Stimulated activated naive CD8-positive, alpha-beta T cell treated with anti-CD3 and anti-CD28 coated beads, Interleukin-15, Interleukin-2, amounts not matched to agents 100 U/mL and 50 U/mL, for 24 hours (primary cell): ENCODE data around the gene TRIM21.
A peak's percentile ranks its signal among the peaks of the same experiment; 100 is the strongest.
"Not testable (repeated sequence)": the region's sequence is repeated elsewhere in the genome, so short reads cannot be mapped to it uniquely, and the experiment has no call there.

ENCODE experiments used
- ATAC-seq: fragments of 150-1000 bp; cut with Tn5 transposase; one replicate; pipeline ENCODE4 v1.10.0; 2021
- DNase-seq: peaks from one replicate; pipeline ENCODE4 v3.0.0; 2021

TRIM21 gene

DNA sequence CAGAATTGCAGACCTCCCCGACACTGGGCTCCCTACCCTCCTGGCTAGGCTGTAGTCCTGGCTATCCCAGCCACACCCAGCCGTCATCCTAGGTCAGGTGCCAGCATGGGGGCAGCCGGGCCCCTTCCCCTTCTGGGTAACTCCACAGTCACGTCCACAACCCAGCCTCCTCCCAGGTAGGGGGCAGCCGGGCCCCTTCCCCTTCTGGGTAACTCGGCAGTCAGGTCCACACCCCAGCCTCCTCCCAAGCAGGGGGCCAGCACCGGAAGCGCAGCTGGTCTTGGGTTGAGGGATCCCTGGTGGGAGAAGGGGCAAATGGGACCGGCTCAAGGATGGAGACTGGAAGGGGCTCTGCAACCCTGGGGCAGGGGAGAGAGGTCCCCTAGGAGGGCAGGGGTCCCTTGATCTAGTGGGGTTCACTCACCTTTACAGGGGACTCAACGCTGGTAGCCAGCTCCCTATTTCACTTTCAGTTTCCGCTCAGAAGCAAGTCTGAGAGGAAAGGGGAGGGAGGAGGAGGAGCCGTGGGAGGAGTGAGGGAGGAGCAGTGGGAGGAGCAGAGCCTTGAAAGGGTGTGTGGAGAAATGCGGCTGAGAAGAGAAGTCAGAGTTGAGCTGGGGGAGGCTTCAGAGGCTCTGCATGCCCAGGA lies at the start of gene TRIM21:
Gene TRIM21, minus strand, starts transcription at position 494 of the 649 bp plus-strand sequence. CDS start 3,293 bp downstream, outside the sequence.
- DNase-seq (peak; percentile 87), ATAC-seq (peak; percentile 98)

DNA sequence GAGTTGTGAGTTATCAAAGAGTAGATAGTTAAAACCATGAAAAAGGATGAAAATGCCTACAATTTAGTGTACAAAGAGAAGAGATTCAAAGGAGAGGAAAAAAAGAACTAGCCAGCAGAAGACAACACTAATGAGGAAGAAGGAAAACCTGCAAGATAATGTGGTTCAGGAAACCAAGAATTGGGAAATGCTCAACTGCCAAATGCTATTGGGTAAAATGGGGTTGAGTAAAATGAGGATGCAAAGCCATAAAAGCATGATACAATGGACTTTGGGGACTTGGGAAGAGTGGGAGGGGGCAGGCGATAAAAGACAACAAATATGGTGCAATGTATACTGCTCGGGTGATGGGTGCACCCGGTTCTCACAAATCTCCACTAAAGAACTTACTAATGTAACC lies 48.0 kb upstream of the TRIM21 start:
- ATAC-seq (no peak), DNase-seq (no peak)

DNA sequence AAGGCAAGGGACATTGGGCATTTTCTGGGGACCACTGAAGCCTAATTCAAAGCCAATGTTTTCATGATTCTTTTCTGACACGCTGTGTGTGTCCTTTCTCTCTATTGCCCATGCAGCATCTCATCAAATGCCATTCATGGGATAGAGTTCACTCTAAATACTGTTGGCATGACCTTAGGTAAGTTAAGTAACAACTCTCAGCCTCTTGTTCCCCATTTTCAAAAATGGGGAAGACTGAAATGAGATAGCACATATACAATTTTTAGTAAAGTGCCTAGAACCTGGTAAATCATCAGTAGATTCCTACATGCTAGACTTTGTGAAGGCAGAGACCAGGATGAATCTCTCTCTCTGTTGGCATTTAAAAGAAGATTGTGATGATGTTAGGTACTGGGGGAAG lies 42.9 kb upstream of the TRIM21 start:
- ATAC-seq (no peak), DNase-seq (no peak)

DNA sequence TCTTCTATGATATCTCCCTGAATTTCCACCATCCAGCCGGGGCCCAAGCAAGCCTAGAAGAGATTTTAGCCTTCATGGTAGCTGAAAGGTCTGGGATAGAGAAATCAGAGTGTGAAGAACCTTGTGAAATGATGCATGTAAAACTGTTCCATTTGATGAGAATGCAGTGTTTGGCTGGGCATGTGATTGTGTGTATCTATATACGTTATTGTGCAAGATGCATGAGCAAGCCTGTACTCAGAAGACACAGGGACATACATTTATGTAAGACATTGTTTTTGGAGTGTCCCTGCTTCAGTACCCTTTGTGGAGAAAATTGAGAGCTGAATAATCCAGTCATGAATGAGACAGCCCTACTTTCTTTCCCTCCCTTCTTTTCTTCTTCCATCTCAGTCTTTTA lies 40.4 kb upstream of the TRIM21 start:
- DNase-seq, result no peak
- ATAC-seq, result no peak

DNA sequence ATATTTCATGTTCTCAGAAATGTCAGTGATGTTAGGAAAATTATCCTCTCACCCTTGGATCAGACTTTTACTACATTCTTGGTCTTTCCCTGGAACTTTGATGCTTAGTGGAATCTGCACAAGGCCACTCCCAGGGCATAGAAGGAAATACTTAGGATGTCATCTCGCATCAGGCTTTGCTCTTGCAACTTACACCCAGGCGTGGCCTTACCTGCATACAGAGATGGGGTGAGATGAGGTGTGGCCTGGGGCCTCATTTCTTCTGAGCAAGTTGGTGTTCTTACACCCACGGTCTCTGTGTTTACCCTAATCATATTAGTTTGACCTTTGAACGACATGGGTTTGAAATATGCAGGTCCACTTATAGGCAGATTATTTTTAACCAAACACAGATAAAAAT lies 36.5 kb upstream of the TRIM21 start:
- ATAC-seq (no peak), DNase-seq (no peak)

DNA sequence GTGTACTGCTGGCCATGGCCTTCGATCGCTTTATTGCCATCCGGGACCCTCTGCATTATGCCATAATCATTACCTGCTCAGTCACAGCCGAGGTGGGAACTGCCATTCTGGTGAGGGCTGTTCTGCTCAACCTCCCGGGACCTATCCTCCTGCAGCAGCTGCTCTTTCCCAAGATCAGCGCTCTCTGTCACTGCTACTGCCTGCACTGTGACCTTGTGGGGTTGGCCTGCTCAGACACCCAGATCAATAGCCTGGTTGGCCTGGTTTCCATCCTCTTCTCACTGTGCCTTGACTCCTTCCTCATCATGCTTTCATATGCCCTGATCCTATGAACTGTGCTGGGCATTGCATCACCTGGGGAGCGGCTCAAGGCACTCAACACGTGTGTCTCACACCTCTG lies 24.9 kb upstream of the TRIM21 start:
- ATAC-seq, result no peak
- DNase-seq, result no peak

DNA sequence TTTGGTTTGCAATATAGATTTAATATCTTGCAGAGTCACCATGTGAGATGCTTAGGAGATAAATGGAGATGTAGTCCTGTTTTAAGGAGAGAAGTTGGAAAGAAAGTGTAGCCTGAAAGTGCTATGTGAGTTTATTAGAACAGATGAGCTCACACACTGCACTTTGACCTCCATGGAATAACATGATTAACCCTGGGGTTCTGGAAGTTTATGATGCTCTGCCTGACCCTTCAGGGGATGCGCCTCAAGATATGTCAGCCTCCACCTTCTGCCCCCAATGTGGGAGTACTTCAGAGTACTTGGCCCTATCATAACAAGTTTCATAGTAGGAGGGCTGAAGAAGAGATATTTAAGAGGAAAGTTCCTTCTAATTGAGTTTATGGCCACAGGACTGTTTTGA lies 23.3 kb upstream of the TRIM21 start:
- DNase-seq (no peak), ATAC-seq (no peak)

DNA sequence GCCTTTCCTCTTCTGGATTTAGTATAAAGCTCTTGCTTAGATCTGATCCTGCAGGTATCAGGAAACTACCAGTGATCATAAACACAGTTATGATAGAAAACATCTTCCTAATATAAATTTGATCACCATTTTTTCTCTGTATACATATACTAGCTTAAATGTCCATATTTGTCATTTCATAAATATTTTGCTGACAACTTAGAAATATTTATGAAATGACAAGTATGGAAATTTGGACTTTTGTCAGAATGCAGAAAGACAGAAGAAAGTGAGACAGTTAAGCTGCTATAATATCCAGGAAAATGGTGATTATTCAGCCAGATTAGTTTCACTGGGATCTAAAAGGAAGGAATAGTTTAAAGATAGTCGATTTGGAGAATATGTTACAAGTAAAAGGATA lies 22.8 kb upstream of the TRIM21 start:
- no peak for DNase-seq
- ATAC-seq, result no peak

DNA sequence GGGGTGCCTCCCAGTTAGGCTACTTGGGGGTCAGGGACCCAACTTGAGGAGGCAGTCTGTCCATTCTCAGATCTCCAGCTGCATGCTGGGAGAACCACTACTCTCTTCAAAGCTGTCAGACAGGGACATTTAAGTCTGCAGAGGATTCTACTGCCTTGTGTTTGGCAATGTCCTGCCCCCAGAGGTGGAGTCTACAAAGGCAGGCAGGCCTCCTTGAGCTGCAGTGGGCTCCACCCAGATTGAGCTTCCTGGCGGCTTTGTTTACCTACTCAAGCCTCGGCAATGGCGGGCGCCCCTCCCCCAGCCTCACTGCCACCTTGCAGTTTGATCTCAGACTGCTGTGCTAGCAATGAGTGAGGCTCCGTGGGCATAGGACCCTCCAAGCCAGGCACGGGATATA lies 12.7 kb upstream of the TRIM21 start:
- DNase-seq, ATAC-seq: not testable (repeated sequence)

DNA sequence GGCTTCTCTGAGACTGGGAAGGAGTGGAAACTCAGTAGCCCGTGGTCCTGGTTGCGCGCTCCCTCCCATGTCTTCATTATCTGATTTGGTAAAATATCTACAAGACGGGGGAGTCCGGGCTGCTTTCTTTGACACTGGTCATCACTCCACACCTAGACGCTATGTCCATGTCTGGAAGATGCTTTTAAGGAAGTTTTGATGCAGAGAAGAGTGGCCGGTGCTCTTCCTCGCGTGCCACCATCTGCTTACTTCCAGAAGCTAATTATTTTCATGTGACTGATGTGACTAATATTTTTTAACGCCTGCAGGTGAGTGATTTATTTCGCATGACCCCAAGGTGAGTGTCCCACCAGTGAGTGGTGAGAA lies 339 bp upstream of the TRIM21 start:
- DNase-seq, result no peak
- ATAC-seq, result no peak

DNA sequence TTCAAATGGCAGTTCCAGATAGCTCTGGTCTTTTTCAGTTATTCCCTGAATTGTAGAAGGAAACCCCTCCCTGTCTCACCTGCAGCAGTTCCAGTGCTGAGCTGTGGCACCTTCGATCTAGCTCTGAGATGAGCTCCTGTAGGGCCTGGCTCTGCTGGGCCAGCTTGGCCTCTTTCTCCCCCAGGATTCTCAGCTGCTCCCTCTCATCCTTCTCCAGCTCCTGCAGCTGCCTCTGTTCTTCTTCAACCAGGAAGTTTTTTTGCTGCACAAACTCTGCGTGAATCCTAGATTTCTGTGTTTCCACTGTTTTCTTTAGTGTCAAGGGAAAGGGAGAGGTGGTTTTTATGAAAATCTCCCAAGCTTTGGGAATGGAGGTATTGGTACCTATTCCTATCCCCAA lies 5.3 kb downstream of the TRIM21 start:
- no peak for DNase-seq
- no peak for ATAC-seq

DNA sequence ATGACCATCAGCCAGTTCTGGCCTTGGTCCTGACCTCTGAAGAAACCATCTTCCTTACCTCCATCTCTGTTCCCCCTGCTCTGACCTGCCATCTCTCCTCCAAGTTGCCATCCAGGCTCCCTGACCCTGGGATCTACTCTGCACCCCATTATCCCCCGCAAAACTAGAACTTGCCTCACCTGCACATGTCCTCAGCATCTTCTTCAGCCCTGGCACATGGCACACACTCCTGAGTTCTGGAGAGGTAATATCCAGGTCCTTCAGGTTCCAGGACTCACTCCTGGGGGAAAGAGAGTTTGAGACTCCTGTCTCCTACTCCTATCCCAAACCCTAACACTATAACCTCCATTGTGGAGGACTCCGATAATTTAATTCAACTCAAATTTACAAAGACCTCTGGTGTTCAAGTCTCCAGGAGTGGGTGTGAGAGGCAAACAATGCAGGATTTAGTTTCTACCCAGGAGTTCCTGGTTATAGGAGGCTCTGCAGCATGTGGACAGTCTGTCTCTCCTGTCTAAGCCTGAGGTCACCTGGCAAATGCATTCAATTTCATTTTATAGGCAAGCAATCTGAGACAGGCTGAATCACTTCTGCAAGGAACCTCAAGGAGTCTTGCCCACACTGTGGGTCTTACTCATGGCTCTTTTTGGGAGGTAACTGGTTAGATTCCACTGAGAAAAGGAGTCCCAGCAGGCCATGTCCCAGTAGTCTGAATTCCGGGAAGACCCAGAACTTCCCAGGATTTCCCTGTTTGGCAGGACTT lies 7.3 kb downstream of the TRIM21 start:
- ATAC-seq (no peak), DNase-seq (no peak)

DNA sequence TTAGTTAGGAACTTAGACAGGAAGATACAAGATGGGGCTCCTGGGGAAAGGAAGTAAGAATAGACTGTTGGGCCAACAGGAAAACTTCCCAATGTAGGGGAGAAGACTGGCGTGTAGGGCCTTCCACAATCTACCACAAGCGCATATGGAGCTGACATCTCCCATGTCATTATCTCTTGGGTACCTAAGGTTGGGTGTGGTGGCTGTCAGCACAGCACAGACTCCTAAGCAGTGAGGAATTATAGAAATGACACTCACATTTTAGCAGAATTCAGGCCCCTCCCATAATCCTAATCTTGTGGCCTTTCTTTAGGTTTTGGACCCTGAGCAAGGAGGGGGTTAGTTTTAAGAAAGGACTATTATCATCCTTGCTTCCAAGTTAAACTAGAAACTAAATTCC lies 11.6 kb downstream of the TRIM21 start:
- no peak for ATAC-seq
- no peak for DNase-seq

DNA sequence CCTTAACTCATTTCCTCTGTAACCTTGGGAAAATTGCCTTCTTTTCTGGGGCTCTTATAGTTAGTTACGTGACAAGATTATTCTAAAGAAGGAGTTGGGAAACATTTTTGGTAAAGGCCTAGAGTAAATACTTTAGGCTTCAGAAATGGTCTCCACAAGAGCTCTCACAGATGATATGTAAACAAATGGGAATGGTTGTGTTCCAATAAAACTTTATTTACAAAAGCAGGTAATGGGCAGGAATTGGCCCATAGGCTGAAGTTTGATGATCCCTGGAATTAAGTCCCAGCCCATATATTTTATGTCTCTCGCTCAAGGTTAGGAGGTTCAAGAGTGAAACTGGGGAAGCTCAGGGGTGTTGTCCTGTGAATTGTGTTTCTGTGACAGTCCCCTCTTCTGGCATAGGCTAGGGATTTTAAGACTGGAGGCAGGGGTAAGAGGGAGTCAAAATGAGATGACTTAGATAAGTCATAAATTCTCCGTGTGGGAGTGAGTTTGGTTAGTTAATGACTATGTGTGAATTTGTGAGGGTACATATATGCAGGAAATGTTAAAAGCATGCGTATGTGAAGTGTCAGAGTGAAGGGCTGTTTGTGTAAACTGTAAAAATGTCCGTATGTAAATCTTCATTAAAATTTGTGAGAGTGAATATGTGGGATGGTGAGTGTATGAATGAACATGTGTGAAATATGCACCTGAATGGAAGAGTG lies 17.9 kb downstream of the TRIM21 start:
- DNase-seq (no peak), ATAC-seq (peak; percentile 57)

DNA sequence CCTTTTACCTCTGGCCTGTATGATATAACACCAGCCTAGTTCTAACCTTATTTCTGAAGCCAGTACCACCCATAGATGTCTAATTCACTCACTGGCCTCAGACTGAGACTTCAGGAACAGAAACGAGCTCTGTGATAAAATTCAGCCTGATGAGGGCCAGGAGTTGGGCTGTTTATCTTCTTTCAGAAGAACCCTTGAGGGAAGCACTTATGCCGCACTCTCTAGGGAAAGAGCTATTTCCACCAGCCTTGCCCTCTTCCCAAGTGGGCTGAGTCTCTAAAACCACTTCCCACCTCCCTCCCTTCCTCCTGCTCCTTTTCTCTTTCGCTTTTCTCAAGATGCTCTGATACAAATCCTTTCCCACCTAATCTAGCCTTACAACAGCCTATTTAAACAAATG lies 23.3 kb downstream of the TRIM21 start:
- no peak for DNase-seq
- ATAC-seq, result no peak

DNA sequence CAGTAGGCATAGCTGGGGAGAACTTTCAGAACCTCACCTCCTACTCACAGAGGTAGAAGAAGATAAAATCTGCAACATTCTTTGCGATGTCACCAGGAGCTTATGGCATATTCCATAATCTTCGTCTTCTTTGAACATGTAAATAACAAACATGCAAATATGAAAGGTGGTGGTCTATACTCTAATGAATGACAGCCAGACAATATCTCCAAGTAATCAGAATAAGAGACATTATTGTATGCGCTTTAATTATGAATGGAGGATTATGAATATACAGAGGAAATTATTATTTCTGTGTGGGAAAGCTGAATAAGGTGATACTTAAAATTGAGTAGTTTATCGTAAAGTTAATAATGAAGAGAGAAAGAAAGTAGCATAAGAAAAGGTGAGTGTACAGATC lies 25.2 kb downstream of the TRIM21 start, which contains the start of gene OR52B4:
Gene OR52B4, minus strand, starts transcription at position 101 of the 400 bp plus-strand sequence. Its CDS starts 91 bp downstream, at position 10.
- ATAC-seq (no peak), DNase-seq (no peak)

DNA sequence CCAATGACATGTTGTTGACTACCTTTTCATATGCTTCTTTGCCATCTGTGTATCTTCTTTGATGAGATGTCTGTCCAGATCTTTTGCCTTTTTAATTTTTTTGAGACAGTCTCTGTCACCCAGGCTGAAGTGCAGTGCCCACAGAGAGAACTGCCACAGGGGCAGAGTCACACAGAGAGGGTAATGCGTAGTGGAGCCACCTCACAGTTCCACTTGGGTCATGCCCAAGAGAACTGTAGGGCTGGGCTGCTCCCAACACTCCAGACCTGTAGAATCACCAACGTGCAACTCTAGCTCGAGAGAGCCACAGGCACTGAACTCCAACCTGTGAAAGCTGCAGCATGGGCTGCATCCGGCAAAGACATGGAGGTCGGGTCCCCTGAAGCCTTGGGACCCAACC lies 45.4 kb downstream of the TRIM21 start:
- not testable (repeated sequence) for DNase-seq, ATAC-seq

DNA sequence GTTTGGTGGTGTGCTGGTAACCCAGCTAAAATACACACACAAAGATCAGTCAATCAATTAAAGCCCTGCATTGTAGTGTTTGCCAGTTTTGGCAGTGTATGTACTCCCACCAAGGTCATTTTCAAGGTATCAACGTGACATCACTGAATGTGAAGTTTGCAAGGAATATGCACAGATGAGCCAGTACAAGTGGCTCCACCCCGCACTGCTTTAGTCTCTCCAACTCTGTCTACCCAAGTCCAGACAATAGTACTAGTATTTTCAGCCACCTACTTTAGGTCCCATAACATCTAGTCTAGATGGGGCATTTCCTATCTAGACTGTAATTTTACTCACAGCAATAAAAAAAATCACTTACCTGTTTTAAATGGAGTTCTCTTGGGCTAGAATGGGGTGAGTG lies 48.1 kb downstream of the TRIM21 start:
- not testable (repeated sequence) for ATAC-seq

More for the DNA sequence above, 48.1 kb downstream of the TRIM21 start:
- not testable (repeated sequence) for DNase-seq
